Measurements from ENCODE around the gene FAM131B. TPM values are rescaled to one million over a fixed set of nuclear protein-coding genes. Genes with fewer than 3 reads are reported as not detected.

FAM131B gene
- total RNA-seq, 1 donor, result 1.4 TPM

DNA sequence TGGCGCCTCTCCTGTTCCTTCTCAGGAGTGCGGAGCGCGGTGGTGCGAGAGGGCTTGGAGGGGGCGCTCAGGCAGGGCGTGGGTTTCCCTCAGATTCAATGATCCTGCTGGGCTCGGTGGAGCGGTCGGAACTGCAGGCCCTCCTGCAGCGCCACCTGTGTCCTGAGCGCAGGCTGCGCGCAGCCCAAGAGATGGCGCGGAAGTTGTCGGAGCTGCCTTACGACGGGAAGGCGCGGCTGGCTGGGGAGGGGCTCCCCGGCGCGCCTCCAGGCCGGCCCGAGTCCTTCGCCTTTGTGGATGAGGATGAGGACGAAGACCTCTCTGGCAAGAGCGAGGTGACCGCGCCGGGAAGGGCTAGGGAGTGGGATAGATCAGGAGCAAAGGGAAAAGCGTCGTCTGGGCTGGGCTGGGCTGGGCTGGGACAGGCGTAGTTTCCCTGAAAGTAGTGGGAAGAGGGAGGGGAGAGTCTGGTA, 17.0 kb downstream of the FAM131B start:
- H3K79me2 ChIP-seq (ENCODE audit: insufficient read depth, low read length), result no peaks in the 10 kb centered on the region
- H3K9me3 ChIP-seq (ENCODE audit: low read depth, low read length), result no peaks in the 10 kb centered on the region
- peak; percentile 35 for TF ChIP-seq CTCF (IDR thresholded peaks at IDR 0.05; ENCODE audit: extremely low read depth, low read depth, low read length)
- H3K27me3 ChIP-seq (ENCODE audit: insufficient read depth, low read length), result peaks cover 37% of the 10 kb centered on the region
- H4K20me1 ChIP-seq (ENCODE audit: insufficient read depth, low read length), result no peaks in the 10 kb centered on the region
- H3K4me1 ChIP-seq (ENCODE audit: insufficient read depth, low read length), result no peaks in the 10 kb centered on the region
- no peaks in the 10 kb centered on the region for H3K36me3 ChIP-seq (ENCODE audit: insufficient read depth, low read length)
- peak; percentile 83 for DNase-seq (ENCODE audit: insufficient read length, low spot score, missing footprints)
- H2AFZ ChIP-seq (ENCODE audit: low read length), result peak overlapping the region; percentile 57
- peak overlapping the region; percentile 0 for H3K4me3 ChIP-seq (ENCODE audit: insufficient read depth, low read length)
- peak overlapping the region; percentile 11 for H3K4me2 ChIP-seq (ENCODE audit: insufficient read depth, low read length)
- no peak overlapping the region for H3K27ac ChIP-seq (ENCODE audit: low read depth, low read length)

- Histone ChIP-seq H3K27me3 (ENCODE audit: insufficient read depth, low read length) (peaks cover 34% of the 10 kb centered on the region), H3K79me2 (ENCODE audit: insufficient read depth, low read length) (no peaks in the 10 kb centered on the region), H3K36me3 (ENCODE audit: insufficient read depth, low read length) (no peaks in the 10 kb centered on the region), H3K4me1 (ENCODE audit: insufficient read depth, low read length) (no peaks in the 10 kb centered on the region), H3K4me3 (ENCODE audit: insufficient read depth, low read length) (no peak overlapping the region), H2AFZ (ENCODE audit: low read length) (no peak overlapping the region), H3K4me2 (ENCODE audit: insufficient read depth, low read length) (no peak overlapping the region), H4K20me1 (ENCODE audit: insufficient read depth, low read length) (no peaks in the 10 kb centered on the region), H3K27ac (ENCODE audit: low read depth, low read length) (no peak overlapping the region), H3K9me3 (ENCODE audit: low read depth, low read length) (no peaks in the 10 kb centered on the region)
- no peak for TF ChIP-seq CTCF (IDR thresholded peaks at IDR 0.05; ENCODE audit: extremely low read depth, low read depth, low read length)
- DNase-seq (ENCODE audit: insufficient read length, low spot score, missing footprints), result no peak
Observed at GRCh38 chr7:143343596-143343995, 18.9 kb downstream of the FAM131B start.

- no peaks in the 10 kb centered on the region for H3K4me1 ChIP-seq (ENCODE audit: insufficient read depth, low read length)
- no peak overlapping the region for H3K4me3 ChIP-seq (ENCODE audit: insufficient read depth, low read length)
- no peaks in the 10 kb centered on the region for H3K36me3 ChIP-seq (ENCODE audit: insufficient read depth, low read length)
- H3K27ac ChIP-seq (ENCODE audit: low read depth, low read length), result no peak overlapping the region
- no peak overlapping the region for H3K4me2 ChIP-seq (ENCODE audit: insufficient read depth, low read length)
- no peak for DNase-seq (ENCODE audit: insufficient read length, low spot score, missing footprints)
- no peak for TF ChIP-seq CTCF (IDR thresholded peaks at IDR 0.05; ENCODE audit: extremely low read depth, low read depth, low read length)
- H3K9me3 ChIP-seq (ENCODE audit: low read depth, low read length), result no peaks in the 10 kb centered on the region
- H3K27me3 ChIP-seq (ENCODE audit: insufficient read depth, low read length), result peaks cover 35% of the 10 kb centered on the region
- no peaks in the 10 kb centered on the region for H4K20me1 ChIP-seq (ENCODE audit: insufficient read depth, low read length)
- H2AFZ ChIP-seq (ENCODE audit: low read length), result no peak overlapping the region
- no peaks in the 10 kb centered on the region for H3K79me2 ChIP-seq (ENCODE audit: insufficient read depth, low read length)
Observed at GRCh38 chr7:143341842-143342241, 20.7 kb downstream of the FAM131B start.

DNA sequence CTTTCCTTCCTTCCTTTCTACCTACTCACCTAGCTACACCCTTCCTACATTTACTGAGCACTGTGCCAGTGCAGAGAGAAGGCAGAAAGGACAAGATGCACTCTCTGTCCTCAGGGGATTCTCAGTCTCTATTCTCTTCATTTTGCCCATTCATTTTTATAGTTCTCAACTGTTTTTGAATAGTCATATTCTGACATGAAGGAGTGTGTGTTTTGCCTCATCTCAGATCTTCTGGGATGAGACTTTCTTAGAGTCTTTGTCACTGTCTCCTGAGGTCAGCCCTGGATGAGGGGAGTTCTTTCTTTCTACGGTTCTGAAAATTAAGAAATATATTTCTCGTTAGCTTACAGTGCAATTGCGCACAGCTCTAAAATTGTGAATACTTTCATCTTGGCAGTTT, 25.3 kb downstream of the FAM131B start:
- H3K27ac ChIP-seq (ENCODE audit: low read depth, low read length), result no peak overlapping the region
- no peak for TF ChIP-seq CTCF (IDR thresholded peaks at IDR 0.05; ENCODE audit: extremely low read depth, low read depth, low read length)
- no peaks in the 10 kb centered on the region for H4K20me1 ChIP-seq (ENCODE audit: insufficient read depth, low read length)
- no peak for DNase-seq (ENCODE audit: insufficient read length, low spot score, missing footprints)
- H3K9me3 ChIP-seq (ENCODE audit: low read depth, low read length), result no peaks in the 10 kb centered on the region
- no peaks in the 10 kb centered on the region for H3K79me2 ChIP-seq (ENCODE audit: insufficient read depth, low read length)
- no peak overlapping the region for H2AFZ ChIP-seq (ENCODE audit: low read length)
- H3K4me3 ChIP-seq (ENCODE audit: insufficient read depth, low read length), result no peak overlapping the region
- H3K27me3 ChIP-seq (ENCODE audit: insufficient read depth, low read length), result peaks cover 34% of the 10 kb centered on the region
- no peaks in the 10 kb centered on the region for H3K4me1 ChIP-seq (ENCODE audit: insufficient read depth, low read length)
- no peaks in the 10 kb centered on the region for H3K36me3 ChIP-seq (ENCODE audit: insufficient read depth, low read length)
- H3K4me2 ChIP-seq (ENCODE audit: insufficient read depth, low read length), result no peak overlapping the region

Measured in osteoblast (primary cell).